Astrocyte (in vitro differentiated cells and primary cell): ENCODE data around the gene C1orf226. TPM values are rescaled to one million over a fixed set of nuclear protein-coding genes. Genes with fewer than 3 reads are reported as not detected.

Experiments
- DNase-seq: peaks from one replicate; pipeline ENCODE4 v3.0.0-alpha.2; 2010; ENCODE audit warnings: low read depth
- FAIRE-seq: peaks from 2 replicates; lab custom pipeline; 2011; peaks lifted over from hg19 to GRCh38; lab: Jason Lieb, UNC
- H2AFZ ChIP-seq: 2 replicates; pipeline ENCODE4 v1.6.0; 2012; ENCODE audit warnings: low read depth, low read length, inconsistent platforms
- H3K27ac ChIP-seq: 2 replicates; pipeline ENCODE4 v1.5.1; 2011; ENCODE audit warnings: low read depth, low read length, inconsistent platforms
- H3K27me3 ChIP-seq: 2 replicates; pipeline ENCODE4 v1.6.0; 2011; ENCODE audit warnings: low read length, inconsistent platforms; ENCODE audit not compliant: insufficient read depth
- H3K36me3 ChIP-seq: 2 replicates; pipeline ENCODE4 v1.5.1; 2011; ENCODE audit warnings: low read length, inconsistent platforms; ENCODE audit not compliant: insufficient read depth
- H3K4me1 ChIP-seq: 2 replicates; pipeline ENCODE4 v1.5.1; 2011; ENCODE audit warnings: low read length, inconsistent platforms; ENCODE audit not compliant: insufficient read depth
- H3K4me2 ChIP-seq: 2 replicates; pipeline ENCODE4 v1.6.0; 2012; ENCODE audit warnings: low read length, inconsistent platforms
- H3K4me3 ChIP-seq: 2 replicates; pipeline ENCODE4 v1.5.1; 2011; ENCODE audit warnings: low read depth, mild to moderate bottlenecking, low read length, inconsistent platforms; ENCODE audit not compliant: insufficient read depth
- H3K79me2 ChIP-seq: 2 replicates; pipeline ENCODE4 v1.6.0; 2012; ENCODE audit warnings: mild to moderate bottlenecking, low read length, inconsistent platforms; ENCODE audit not compliant: insufficient read depth
- H3K9ac ChIP-seq: 2 replicates; pipeline ENCODE4 v1.6.0; 2012; ENCODE audit warnings: mild to moderate bottlenecking, low read length, inconsistent platforms
- H3K9me3 ChIP-seq: 2 replicates; pipeline ENCODE4 v1.5.1; 2012; ENCODE audit warnings: low read depth, mild to moderate bottlenecking, low read length, inconsistent platforms; ENCODE audit not compliant: insufficient read depth
- H4K20me1 ChIP-seq: 2 replicates; pipeline ENCODE4 v1.6.0; 2012; ENCODE audit warnings: low read length, inconsistent platforms; ENCODE audit not compliant: insufficient read depth
- H3K27ac Mint-ChIP-seq: one replicate; pipeline ENCODE4 v1.8.0; 2021; ENCODE audit warnings: mild to moderate bottlenecking, mixed read lengths; ENCODE audit not compliant: unreplicated experiment
- H3K27me3 Mint-ChIP-seq: one replicate; pipeline ENCODE4 v1.8.0; 2021; ENCODE audit warnings: low read depth, mixed read lengths; ENCODE audit not compliant: unreplicated experiment
- H3K36me3 Mint-ChIP-seq: one replicate; pipeline ENCODE4 v1.8.0; 2021; ENCODE audit warnings: low read depth, mixed read lengths; ENCODE audit not compliant: unreplicated experiment
- H3K4me1 Mint-ChIP-seq: one replicate; pipeline ENCODE4 v1.8.0; 2021; ENCODE audit warnings: low read depth, mixed read lengths; ENCODE audit not compliant: unreplicated experiment
- H3K4me3 Mint-ChIP-seq: one replicate; pipeline ENCODE4 v1.8.0; 2021; ENCODE audit warnings: mild to moderate bottlenecking, moderate library complexity, mixed read lengths; ENCODE audit not compliant: unreplicated experiment
- H3K9me3 Mint-ChIP-seq: one replicate; pipeline ENCODE4 v1.8.0; 2021; ENCODE audit warnings: mild to moderate bottlenecking, mixed read lengths; ENCODE audit not compliant: unreplicated experiment
- EZH2 ChIP-seq: IDR thresholded peaks from 2 replicates; pipeline ENCODE4 v1.6.1; 2012; ENCODE audit warnings: mild to moderate bottlenecking, low read length, inconsistent platforms; ENCODE audit not compliant: insufficient read depth
- total RNA-seq: library from RNA; stranded (reverse); gene quantifications from 2 replicates; pipeline ENCODE4 v1.2.1, GENCODE V29; 2021
- TF ChIP-seq, protein P1 (sequence below): IDR thresholded peaks from 2 replicates; pipeline ENCODE4 v1.5.1; 2011; ENCODE audit warnings: low read depth, mild to moderate bottlenecking, inconsistent platforms, low read length, moderate library complexity; ENCODE audit not compliant: insufficient read depth

The C1orf226 gene
- total RNA-seq, 1 donor from 2014 or later = 0.73 TPM

DNA sequence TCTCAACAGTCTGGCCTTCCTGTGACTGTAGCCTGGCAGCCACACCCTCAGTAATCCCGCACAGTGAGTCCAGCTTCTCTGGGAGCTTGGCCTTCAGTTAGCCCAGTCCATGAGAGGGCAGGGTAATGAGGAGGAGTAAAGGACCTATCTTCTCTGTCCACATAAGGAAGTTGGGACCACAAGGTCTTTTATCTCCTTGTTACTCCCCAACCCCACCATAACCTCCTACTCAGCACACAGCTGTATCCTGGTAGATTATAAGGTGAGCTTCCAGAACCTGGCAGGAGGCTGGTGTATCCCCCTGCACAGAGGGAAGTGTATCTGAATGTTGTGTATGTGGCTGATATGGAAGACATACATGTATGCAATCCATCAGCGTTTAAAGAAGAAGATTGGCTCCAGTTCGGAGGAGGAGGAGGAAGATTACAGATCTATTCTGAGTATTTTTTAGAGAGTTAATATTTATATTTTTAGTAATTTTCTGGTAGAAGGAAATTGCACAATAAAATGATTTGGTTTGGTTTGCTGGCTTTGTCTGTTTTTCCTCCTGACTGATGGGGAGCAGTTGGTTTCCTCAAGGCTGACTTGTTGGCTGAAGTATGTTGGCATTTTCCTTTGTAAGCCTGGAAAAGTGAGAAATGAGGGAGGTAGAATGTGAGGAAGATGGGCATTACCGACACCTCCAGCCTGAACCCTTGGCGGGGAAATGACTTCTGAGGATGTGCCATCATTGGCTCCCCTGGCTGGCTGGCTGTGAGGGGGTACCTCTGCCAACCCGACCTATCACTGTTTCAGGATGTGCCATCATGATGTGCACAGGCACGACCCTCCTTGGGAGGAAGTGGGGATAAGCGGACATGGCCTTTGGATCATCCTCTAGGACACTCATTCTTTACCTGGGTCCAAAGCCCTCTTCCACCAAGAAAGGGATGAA, 5.0 kb downstream of the C1orf226 start:
- Mint-ChIP-seq H3K4me1 (peaks cover 12% of the 10 kb centered on the region), H3K9me3 (peaks cover 1% of the 10 kb centered on the region), H3K4me3 (peak overlapping the region; percentile 27), H3K27me3 (peaks cover 9% of the 10 kb centered on the region), H3K27ac (no peak overlapping the region), H3K36me3 (peaks cover 6% of the 10 kb centered on the region)
- no peak overlapping the region for H2AFZ ChIP-seq
- no peak overlapping the region for H3K4me3 ChIP-seq
- no peaks in the 10 kb centered on the region for H4K20me1 ChIP-seq
- H3K27ac ChIP-seq = no peak overlapping the region
- peaks cover 4% of the 10 kb centered on the region for H3K27me3 ChIP-seq
- no peak for FAIRE-seq
- no peak overlapping the region for H3K9ac ChIP-seq
- H3K4me1 ChIP-seq = peaks cover 13% of the 10 kb centered on the region
- no peaks in the 10 kb centered on the region for H3K9me3 ChIP-seq
- H3K79me2 ChIP-seq = no peaks in the 10 kb centered on the region
- H3K4me2 ChIP-seq = no peak overlapping the region
- no peaks in the 10 kb centered on the region for H3K36me3 ChIP-seq
- TF ChIP-seq, protein P1, sequence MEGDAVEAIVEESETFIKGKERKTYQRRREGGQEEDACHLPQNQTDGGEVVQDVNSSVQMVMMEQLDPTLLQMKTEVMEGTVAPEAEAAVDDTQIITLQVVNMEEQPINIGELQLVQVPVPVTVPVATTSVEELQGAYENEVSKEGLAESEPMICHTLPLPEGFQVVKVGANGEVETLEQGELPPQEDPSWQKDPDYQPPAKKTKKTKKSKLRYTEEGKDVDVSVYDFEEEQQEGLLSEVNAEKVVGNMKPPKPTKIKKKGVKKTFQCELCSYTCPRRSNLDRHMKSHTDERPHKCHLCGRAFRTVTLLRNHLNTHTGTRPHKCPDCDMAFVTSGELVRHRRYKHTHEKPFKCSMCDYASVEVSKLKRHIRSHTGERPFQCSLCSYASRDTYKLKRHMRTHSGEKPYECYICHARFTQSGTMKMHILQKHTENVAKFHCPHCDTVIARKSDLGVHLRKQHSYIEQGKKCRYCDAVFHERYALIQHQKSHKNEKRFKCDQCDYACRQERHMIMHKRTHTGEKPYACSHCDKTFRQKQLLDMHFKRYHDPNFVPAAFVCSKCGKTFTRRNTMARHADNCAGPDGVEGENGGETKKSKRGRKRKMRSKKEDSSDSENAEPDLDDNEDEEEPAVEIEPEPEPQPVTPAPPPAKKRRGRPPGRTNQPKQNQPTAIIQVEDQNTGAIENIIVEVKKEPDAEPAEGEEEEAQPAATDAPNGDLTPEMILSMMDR = no peak
- TF ChIP-seq EZH2 = no peak
- no peak for DNase-seq

DNA sequence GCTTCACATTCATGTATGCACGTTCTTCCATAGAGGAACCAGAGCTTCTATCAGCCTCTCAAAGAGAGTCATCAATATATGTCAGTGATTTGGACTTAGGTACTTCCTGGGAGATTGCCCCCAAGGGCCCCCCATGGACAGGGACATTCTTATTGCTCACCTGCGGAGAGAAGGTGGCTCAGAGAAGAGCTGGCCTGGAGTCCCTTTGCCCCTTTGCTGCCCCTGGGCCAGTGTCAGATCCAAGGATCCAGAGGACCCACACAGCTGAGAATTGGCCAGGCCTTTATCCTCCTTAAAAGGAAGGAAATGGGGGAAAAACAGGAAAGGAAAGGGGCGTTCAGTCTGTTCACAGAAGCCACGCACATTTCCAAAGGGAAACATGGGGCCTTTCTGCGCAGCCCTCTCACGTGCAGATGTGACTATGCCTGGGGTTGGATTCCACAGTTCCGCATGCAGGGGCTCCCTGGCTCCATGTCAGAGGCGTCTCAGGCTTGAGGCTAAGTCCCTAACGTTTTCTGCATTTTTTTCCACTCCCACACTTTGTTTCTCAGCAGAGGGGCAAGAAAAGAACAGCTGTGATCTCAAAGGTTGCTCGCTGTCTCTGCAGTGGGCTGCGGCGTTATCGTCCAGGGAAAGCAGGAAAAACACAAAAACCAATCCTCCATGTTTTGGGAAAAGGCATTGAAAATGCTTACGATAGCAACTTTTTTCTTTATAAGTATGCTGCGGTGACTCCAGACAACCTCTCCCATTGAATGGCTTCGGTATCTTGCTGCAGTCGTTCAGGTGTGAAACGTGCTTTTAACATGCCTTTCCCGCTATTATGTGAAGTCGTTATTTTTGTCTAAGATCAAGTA, 5.9 kb downstream of the C1orf226 start:
- Histone ChIP-seq H3K27ac (no peak overlapping the region), H3K4me2 (no peak overlapping the region), H3K27me3 (peaks cover 4% of the 10 kb centered on the region), H3K9ac (no peak overlapping the region), H3K9me3 (no peaks in the 10 kb centered on the region), H3K79me2 (no peaks in the 10 kb centered on the region), H3K4me1 (peaks cover 13% of the 10 kb centered on the region), H3K36me3 (no peaks in the 10 kb centered on the region), H4K20me1 (no peaks in the 10 kb centered on the region), H3K4me3 (no peak overlapping the region), H2AFZ (no peak overlapping the region)
- peaks cover 12% of the 10 kb centered on the region for H3K4me1 Mint-ChIP-seq
- H3K36me3 Mint-ChIP-seq = peaks cover 6% of the 10 kb centered on the region
- peaks cover 9% of the 10 kb centered on the region for H3K27me3 Mint-ChIP-seq
- DNase-seq (no peak), FAIRE-seq (no peak)
- H3K4me3 Mint-ChIP-seq = no peak overlapping the region
- TF ChIP-seq, protein P1 = no peak
- TF ChIP-seq EZH2 = no peak
- peaks cover 1% of the 10 kb centered on the region for H3K9me3 Mint-ChIP-seq
- no peak overlapping the region for H3K27ac Mint-ChIP-seq
